OCI-LY7 (cell line): ENCODE measurements around the gene GPR180. TPM values are rescaled to one million over a fixed set of nuclear protein-coding genes. Genes with fewer than 3 reads are reported as not detected.

Experiments
- BruUV-seq: library from RNA; stranded (reverse); fragments of 400-500 nt; replicated peaks from 2 replicates; lab custom pipeline; 2021; lab: Mats Ljungman, UMichigan
- CTCF ChIA-PET: fragments of 300-600 bp; sonication (Branson Sonifier 250); formaldehyde crosslinking; loops from one replicate; lab custom pipeline; 2022; ENCODE audit warnings: antibody characterized with exemption; ENCODE audit not compliant: unreplicated experiment; lab: Charles Lee
- POLR2A ChIA-PET: fragments of 300-600 bp; sonication (Branson Sonifier 250); formaldehyde crosslinking; loops from one replicate; lab custom pipeline; 2022; ENCODE audit warnings: antibody characterized with exemption; lab: Charles Lee
- DNase-seq: peaks from one replicate; pipeline ENCODE4 v3.0.0-alpha.2; 2015; ENCODE audit warnings: low spot score
- H2AFZ ChIP-seq: fragments of 200-600 bp; sonication (generic), shearing (Covaris generic); 2 replicates; pipeline ENCODE4 v1.6.1; 2014; ENCODE audit warnings: mild to moderate bottlenecking, antibody characterized with exemption, low read length, moderate library complexity
- H3K27ac ChIP-seq: fragments of 200-600 bp; sonication (generic); 2 replicates; pipeline ENCODE4 v1.5.1; 2014; ENCODE audit warnings: mixed run types, low read depth, mild to moderate bottlenecking, moderate library complexity, low read length, inconsistent platforms; ENCODE audit not compliant: poor library complexity, severe bottlenecking
- H3K36me3 ChIP-seq: fragments of 200-600 bp; sonication (generic); 2 replicates; pipeline ENCODE4 v1.6.1; 2014; ENCODE audit warnings: mild to moderate bottlenecking, antibody characterized with exemption, low read length, moderate library complexity, mixed read lengths; ENCODE audit not compliant: insufficient read depth
- H3K4me1 ChIP-seq: fragments of 200-600 bp; sonication (generic); 2 replicates; pipeline ENCODE4 v1.5.1; 2014; ENCODE audit warnings: mild to moderate bottlenecking, low read length; ENCODE audit not compliant: insufficient read depth, poor library complexity, severe bottlenecking
- H3K4me2 ChIP-seq: fragments of 200-600 bp; sonication (generic); 2 replicates; pipeline ENCODE4 v1.6.1; 2014; ENCODE audit warnings: mild to moderate bottlenecking, low read length
- H3K4me3 ChIP-seq: fragments of 200-600 bp; sonication (generic); 2 replicates; pipeline ENCODE4 v1.5.1; 2014; ENCODE audit warnings: mild to moderate bottlenecking, low read depth, low read length; ENCODE audit not compliant: poor library complexity, severe bottlenecking
- H3K79me2 ChIP-seq: fragments of 200-600 bp; sonication (generic); 2 replicates; pipeline ENCODE4 v1.6.1; 2016; ENCODE audit warnings: low read depth, mild to moderate bottlenecking, low read length, moderate library complexity, mixed read lengths; ENCODE audit not compliant: insufficient read depth
- H3K9me2 ChIP-seq: fragments of 200-600 bp; sonication (generic); 2 replicates; pipeline ENCODE4 v1.6.1; 2016; ENCODE audit warnings: mild to moderate bottlenecking, low read length, mixed read lengths; ENCODE audit not compliant: insufficient read depth
- H3K9me3 ChIP-seq: fragments of 200-600 bp; sonication (generic); 2 replicates; pipeline ENCODE4 v1.6.1; 2014; ENCODE audit warnings: mild to moderate bottlenecking, mixed run types, low read length, mixed read lengths
- H4K20me1 ChIP-seq: fragments of 200-600 bp; sonication (generic); 2 replicates; pipeline ENCODE4 v1.6.1; 2014; ENCODE audit warnings: mild to moderate bottlenecking, antibody characterized with exemption, low read length, moderate library complexity, mixed read lengths; ENCODE audit not compliant: insufficient read depth
- CTCF ChIP-seq: fragments of 200-600 bp; sonication (generic); conservative IDR thresholded peaks from 2 replicates; pipeline ENCODE4 v1.5.1; 2014; ENCODE audit warnings: mild to moderate bottlenecking, antibody characterized with exemption, low read length, moderate library complexity, mixed read lengths
- EZH2phosphoT487 ChIP-seq: fragments of 200-600 bp; sonication (generic); IDR thresholded peaks from 2 replicates; pipeline ENCODE4 v1.6.1; 2018; ENCODE audit warnings: low read depth, borderline replicate concordance, mild to moderate bottlenecking, mixed run types, antibody characterized with exemption, low read length, moderate library complexity, mixed read lengths
- intact Hi-C: fragments of 100-400 bp; cut with micrococcal nuclease; formaldehyde crosslinking; loops from one replicate; pipeline ENCODE4 v1.10.0; 2022; ENCODE audit not compliant: unreplicated experiment
- total RNA-seq, 2 experiments: library from RNA; depleted of rRNA in 1 of 2; stranded (reverse); fragments of >200 nt in 1 of 2; shearing (Covaris generic) in 1 of 2; gene quantifications; 2 replicates each; pipeline ENCODE4 v1.2.3, GENCODE V29; 2014 to 2022

Gene GPR180
- total RNA-seq, 2 experiments from 2014 or later, result 3.9 to 4.1 TPM

- intact Hi-C loops, result no loop called here
- H2AFZ ChIP-seq, result no peak overlapping the region
Observed at GRCh38 chr13:94659598-94659946, 57.9 kb downstream of the GPR180 start.

GRCh38 chr13:94660695-94661326, 59.2 kb downstream of the GPR180 start:
- H3K27ac ChIP-seq, result no peak overlapping the region
- no peaks in the 10 kb centered on the region for H3K9me2 ChIP-seq
- no peaks in the 10 kb centered on the region for H3K79me2 ChIP-seq
- no peak for TF ChIP-seq EZH2phosphoT487
- TF ChIP-seq CTCF, result peak; percentile 46
- intact Hi-C loops, result no loop called here
- H3K4me3 ChIP-seq, result no peak overlapping the region
- POLR2A ChIA-PET, result no interaction called here
- H3K4me1 ChIP-seq, result no peaks in the 10 kb centered on the region
- H4K20me1 ChIP-seq, result no peaks in the 10 kb centered on the region
- no peak overlapping the region for H3K4me2 ChIP-seq
- H2AFZ ChIP-seq, result no peak overlapping the region
- BruUV-seq, result no TSS peak
- DNase-seq, result peak; percentile 0
- H3K9me3 ChIP-seq, result no peaks in the 10 kb centered on the region
- CTCF ChIA-PET, result no interaction called here
- H3K36me3 ChIP-seq, result no peaks in the 10 kb centered on the region

More at GRCh38 chr13:94659598-94659946, 57.9 kb downstream of the GPR180 start:
- H3K79me2 ChIP-seq, result no peaks in the 10 kb centered on the region
- no peak overlapping the region for H3K27ac ChIP-seq
- no peaks in the 10 kb centered on the region for H3K36me3 ChIP-seq
- ChIA-PET POLR2A (interaction anchor here (0.7 to 1.2 kb wide), 3 partner anchors 9 to 251 kb away, joined by 3 read pairs; no protein-coding TSS in a partner anchor), CTCF (no interaction called here)
- no peaks in the 10 kb centered on the region for H4K20me1 ChIP-seq
- no peak overlapping the region for H3K4me2 ChIP-seq
- no peaks in the 10 kb centered on the region for H3K9me3 ChIP-seq
- no peak for DNase-seq
- no peak overlapping the region for H3K4me3 ChIP-seq
- no TSS peak for BruUV-seq
- H3K4me1 ChIP-seq, result no peaks in the 10 kb centered on the region
- H3K9me2 ChIP-seq, result no peaks in the 10 kb centered on the region
- TF ChIP-seq CTCF (no peak), EZH2phosphoT487 (no peak)

- Histone ChIP-seq H3K27ac (no peak overlapping the region), H3K9me3 (no peaks in the 10 kb centered on the region), H3K4me3 (no peak overlapping the region), H4K20me1 (no peaks in the 10 kb centered on the region), H3K9me2 (no peaks in the 10 kb centered on the region), H3K4me2 (no peak overlapping the region), H3K36me3 (no peaks in the 10 kb centered on the region), H3K79me2 (no peaks in the 10 kb centered on the region), H3K4me1 (no peaks in the 10 kb centered on the region), H2AFZ (no peak overlapping the region)
- CTCF ChIA-PET, result no interaction called here
- no peak for DNase-seq
- TF ChIP-seq EZH2phosphoT487 (no peak), CTCF (no peak)
- POLR2A ChIA-PET, result interaction anchor here (0.6 kb wide), 1 partner anchor 672 kb away, joined by 3 read pairs; no protein-coding TSS in a partner anchor
- no TSS peak for BruUV-seq
- intact Hi-C loops, result no loop called here
Observed at GRCh38 chr13:94661406-94661805, 59.7 kb downstream of the GPR180 start.
